ENCODE measurements around the gene CAPN5.

The CAPN5 gene

DNA sequence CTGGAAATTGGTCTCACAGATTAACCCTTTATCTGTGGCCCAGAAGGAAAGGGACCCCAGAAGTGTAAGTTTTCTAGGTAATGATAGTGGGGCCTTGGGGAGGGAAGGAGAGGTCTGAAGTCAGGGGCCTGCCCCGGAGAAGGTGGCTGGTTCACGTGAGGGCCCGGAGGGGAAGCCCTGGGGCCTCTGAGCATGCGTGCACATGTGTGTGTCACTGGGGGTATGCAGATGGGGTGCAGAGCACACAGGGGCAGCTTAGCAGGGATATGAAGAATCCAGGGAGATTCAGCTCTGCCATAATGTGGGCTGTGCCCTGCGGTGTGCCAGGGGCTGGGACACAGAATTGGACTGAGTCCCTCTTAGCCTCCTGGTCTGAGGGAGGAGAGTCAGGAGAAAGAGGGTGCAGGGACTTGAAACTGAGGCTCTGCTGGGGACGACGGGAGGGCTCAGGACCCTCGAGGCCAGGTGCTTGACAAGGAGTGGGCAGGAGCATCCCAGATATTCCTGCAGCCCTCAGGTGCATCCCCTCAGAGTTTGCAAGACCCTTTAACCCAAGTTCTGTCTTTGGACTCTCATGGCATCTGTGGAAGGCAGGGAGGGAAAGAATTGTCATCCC is 76.7 kb downstream of the CAPN5 start:
- TF ChIP-seq, protein P1, sequence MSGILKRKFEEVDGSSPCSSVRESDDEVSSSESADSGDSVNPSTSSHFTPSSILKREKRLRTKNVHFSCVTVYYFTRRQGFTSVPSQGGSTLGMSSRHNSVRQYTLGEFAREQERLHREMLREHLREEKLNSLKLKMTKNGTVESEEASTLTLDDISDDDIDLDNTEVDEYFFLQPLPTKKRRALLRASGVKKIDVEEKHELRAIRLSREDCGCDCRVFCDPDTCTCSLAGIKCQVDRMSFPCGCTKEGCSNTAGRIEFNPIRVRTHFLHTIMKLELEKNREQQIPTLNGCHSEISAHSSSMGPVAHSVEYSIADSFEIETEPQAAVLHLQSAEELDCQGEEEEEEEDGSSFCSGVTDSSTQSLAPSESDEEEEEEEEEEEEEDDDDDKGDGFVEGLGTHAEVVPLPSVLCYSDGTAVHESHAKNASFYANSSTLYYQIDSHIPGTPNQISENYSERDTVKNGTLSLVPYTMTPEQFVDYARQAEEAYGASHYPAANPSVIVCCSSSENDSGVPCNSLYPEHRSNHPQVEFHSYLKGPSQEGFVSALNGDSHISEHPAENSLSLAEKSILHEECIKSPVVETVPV (CRISPR knock-in tag; IDR thresholded peaks at IDR 0.05) = no peak
- no peak for TF ChIP-seq ZFP3 (CRISPR knock-in tag; IDR thresholded peaks at IDR 0.05)
- no peak for TF ChIP-seq ZNF70 (CRISPR knock-in tag; IDR thresholded peaks at IDR 0.05)
- TF ChIP-seq PATZ1 (CRISPR knock-in tag; IDR thresholded peaks at IDR 0.05; ENCODE audit: borderline replicate concordance) = no peak
- TF ChIP-seq BACH2 (CRISPR knock-in tag; IDR thresholded peaks at IDR 0.05; ENCODE audit: borderline replicate concordance) = no peak
- no peak for TF ChIP-seq ZC3H10 (CRISPR knock-in tag; IDR thresholded peaks at IDR 0.05)
- TF ChIP-seq ESRRG (CRISPR knock-in tag; IDR thresholded peaks at IDR 0.05) = no peak
- no peak for TF ChIP-seq CSDC2 (CRISPR knock-in tag; IDR thresholded peaks at IDR 0.05)
- TF ChIP-seq TSHZ2 (CRISPR knock-in tag; IDR thresholded peaks at IDR 0.05) = no peak
- no peak for TF ChIP-seq RARB (CRISPR knock-in tag; IDR thresholded peaks at IDR 0.05)
- TF ChIP-seq, protein P2, sequence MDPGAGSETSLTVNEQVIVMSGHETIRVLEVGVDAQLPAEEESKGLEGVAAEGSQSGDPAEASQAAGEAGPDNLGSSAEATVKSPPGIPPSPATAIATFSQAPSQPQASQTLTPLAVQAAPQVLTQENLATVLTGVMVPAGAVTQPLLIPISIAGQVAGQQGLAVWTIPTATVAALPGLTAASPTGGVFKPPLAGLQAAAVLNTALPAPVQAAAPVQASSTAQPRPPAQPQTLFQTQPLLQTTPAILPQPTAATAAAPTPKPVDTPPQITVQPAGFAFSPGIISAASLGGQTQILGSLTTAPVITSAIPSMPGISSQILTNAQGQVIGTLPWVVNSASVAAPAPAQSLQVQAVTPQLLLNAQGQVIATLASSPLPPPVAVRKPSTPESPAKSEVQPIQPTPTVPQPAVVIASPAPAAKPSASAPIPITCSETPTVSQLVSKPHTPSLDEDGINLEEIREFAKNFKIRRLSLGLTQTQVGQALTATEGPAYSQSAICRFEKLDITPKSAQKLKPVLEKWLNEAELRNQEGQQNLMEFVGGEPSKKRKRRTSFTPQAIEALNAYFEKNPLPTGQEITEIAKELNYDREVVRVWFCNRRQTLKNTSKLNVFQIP (CRISPR knock-in tag; IDR thresholded peaks at IDR 0.05; ENCODE audit: borderline replicate concordance, low read depth) = no peak
- no peak for TF ChIP-seq ZNF8 (CRISPR knock-in tag; IDR thresholded peaks at IDR 0.05)
- ATAC-seq = no peak

- TF ChIP-seq, protein P3, sequence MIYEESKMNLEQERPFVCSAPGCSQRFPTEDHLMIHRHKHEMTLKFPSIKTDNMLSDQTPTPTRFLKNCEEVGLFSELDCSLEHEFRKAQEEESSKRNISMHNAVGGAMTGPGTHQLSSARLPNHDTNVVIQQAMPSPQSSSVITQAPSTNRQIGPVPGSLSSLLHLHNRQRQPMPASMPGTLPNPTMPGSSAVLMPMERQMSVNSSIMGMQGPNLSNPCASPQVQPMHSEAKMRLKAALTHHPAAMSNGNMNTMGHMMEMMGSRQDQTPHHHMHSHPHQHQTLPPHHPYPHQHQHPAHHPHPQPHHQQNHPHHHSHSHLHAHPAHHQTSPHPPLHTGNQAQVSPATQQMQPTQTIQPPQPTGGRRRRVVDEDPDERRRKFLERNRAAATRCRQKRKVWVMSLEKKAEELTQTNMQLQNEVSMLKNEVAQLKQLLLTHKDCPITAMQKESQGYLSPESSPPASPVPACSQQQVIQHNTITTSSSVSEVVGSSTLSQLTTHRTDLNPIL (CRISPR knock-in tag; IDR thresholded peaks at IDR 0.05; ENCODE audit: low read depth) = no peak
- TF ChIP-seq BACH2 (CRISPR knock-in tag; IDR thresholded peaks at IDR 0.05; ENCODE audit: borderline replicate concordance) = no peak
- TF ChIP-seq ZFP3 (CRISPR knock-in tag; IDR thresholded peaks at IDR 0.05) = no peak
- no peak for TF ChIP-seq ZC3H10 (CRISPR knock-in tag; IDR thresholded peaks at IDR 0.05)
- no peak for TF ChIP-seq RARB (CRISPR knock-in tag; IDR thresholded peaks at IDR 0.05)
- TF ChIP-seq ZNF70 (CRISPR knock-in tag; IDR thresholded peaks at IDR 0.05) = no peak
- no peak for TF ChIP-seq TCF4 (CRISPR knock-in tag; IDR thresholded peaks at IDR 0.05; ENCODE audit: borderline replicate concordance)
- no peak for TF ChIP-seq GLIS3 (CRISPR knock-in tag; IDR thresholded peaks at IDR 0.05)
- no peak for TF ChIP-seq TSHZ2 (CRISPR knock-in tag; IDR thresholded peaks at IDR 0.05)
- no peak for TF ChIP-seq ZNF565 (CRISPR knock-in tag; conservative IDR thresholded peaks at IDR 0.05; ENCODE audit: low read depth)
- no peak for TF ChIP-seq ESRRG (CRISPR knock-in tag; IDR thresholded peaks at IDR 0.05)
- no peak for TF ChIP-seq PPARA (CRISPR knock-in tag; IDR thresholded peaks at IDR 0.05; ENCODE audit: borderline replicate concordance)
- TF ChIP-seq, protein P2 (CRISPR knock-in tag; IDR thresholded peaks at IDR 0.05; ENCODE audit: borderline replicate concordance, low read depth) = no peak
- ATAC-seq = no peak
Measured at GRCh38 chr11:77144196-77144856, 77.6 kb downstream of the CAPN5 start.

Measured in SK-N-SH treated with all-trans-retinoic acid at 6 μM for 48 hours (cell line).